Testis (tissue), 5 donors: ENCODE data around the gene NOXO1. TPM values are rescaled to one million over a fixed set of nuclear protein-coding genes. Genes with fewer than 3 reads are reported as not detected.
A peak's percentile ranks its signal among the peaks of the same experiment; 100 is the strongest.

Experiments used
- DNase-seq: peaks from one replicate; pipeline ENCODE4 v3.0.0-alpha.2; 2019
- H3K27ac ChIP-seq, 2 donors: fragments of 200-600 bp; sonication (generic); one replicate each; pipeline ENCODE4 v1.5.1; 2019
- H3K27me3 ChIP-seq: fragments of 200-600 bp; sonication (generic); one replicate; pipeline ENCODE4 v1.5.1; 2019
- H3K36me3 ChIP-seq: fragments of 200-600 bp; sonication (generic); one replicate; pipeline ENCODE4 v1.5.1; 2017; ENCODE audit warnings: low read depth; ENCODE audit errors: missing control alignments
- H3K4me1 ChIP-seq: fragments of 200-600 bp; sonication (generic); one replicate; pipeline ENCODE4 v1.5.1; 2019
- H3K4me3 ChIP-seq, 2 donors: fragments of 200-600 bp; sonication (generic); one replicate each; pipeline ENCODE4 v1.5.1; 2017 to 2019
- H3K9me3 ChIP-seq: fragments of 200-600 bp; sonication (generic); one replicate; pipeline ENCODE4 v1.5.1; 2017
- POLR2A ChIP-seq: fragments of 450-650 bp; IDR thresholded peaks from one replicate; pipeline ENCODE4 v1.6.1; 2017; ENCODE audit warnings: antibody characterized with exemption, mild to moderate bottlenecking, moderate library complexity
- WGBS, 2 donors: methylation state at CpG; one replicate each; pipeline ENCODE4 v1.1.5; 2018; 5-methylcytosine and 5-hydroxymethylcytosine counted together
- intact Hi-C: fragments of 100-400 bp; cut with DNase I; formaldehyde crosslinking; loops from one replicate; pipeline ENCODE4 v1.15.1; 2023; ENCODE audit warnings: low total_unique reads
- long read RNA-seq, 2 donors: transcript quantifications; one replicate each; lab custom pipeline, GENCODE V29; 2026
- polyA plus RNA-seq: library from polyadenylated mRNA; stranded (reverse); fragments of 350-450 nt; fragmentation: Illumina TruSeq; extraction: RNeasy Lipid Tissue Mini Kit (QIAGEN cat#74804); gene quantifications from one replicate; pipeline ENCODE4 v1.2.3, GENCODE V29; 2014; ENCODE audit warnings: low read depth, low replicate concordance; ENCODE audit not compliant: insufficient read depth
- total RNA-seq, 2 donors: library from RNA; depleted of rRNA; stranded (reverse); fragments of >200 nt; gene quantifications; one replicate each; pipeline ENCODE4 v1.2.3, GENCODE V29; 2016
- TF ChIP-seq, protein P1 (sequence below), 3 experiments: fragments of 450-650 bp in 2 of 3; fragments of 200-600 bp in 1 of 3; sonication (generic) in 1 of 3; IDR thresholded peaks; one replicate each; pipeline ENCODE4 v1.5.1; 2016 to 2019; ENCODE audit warnings: antibody characterized with exemption in 3 of 3, mild to moderate bottlenecking in 2 of 3, moderate library complexity in 1 of 3

The NOXO1 gene
- total RNA-seq: 1 to 10 TPM; 4.8 to 7.6 TPM
- 3.7 TPM for polyA plus RNA-seq
- long read RNA-seq, donor 1: 0 reads
- long read RNA-seq, donor 2: 0 reads

- Histone ChIP-seq H3K36me3 (no peaks in the 10 kb centered on the region), H3K27me3 (no peaks in the 10 kb centered on the region), H3K4me1 (peaks cover 15% of the 10 kb centered on the region), H3K4me3 (peak within 1 kb of the TSS in 1 of 2 donors; percentile 49), H3K27ac (no peak within 1 kb of the TSS), H3K9me3 (no peaks in the 10 kb centered on the region)
- intact Hi-C loops: no loop called here
- no peak for DNase-seq
- TF ChIP-seq, protein P1, sequence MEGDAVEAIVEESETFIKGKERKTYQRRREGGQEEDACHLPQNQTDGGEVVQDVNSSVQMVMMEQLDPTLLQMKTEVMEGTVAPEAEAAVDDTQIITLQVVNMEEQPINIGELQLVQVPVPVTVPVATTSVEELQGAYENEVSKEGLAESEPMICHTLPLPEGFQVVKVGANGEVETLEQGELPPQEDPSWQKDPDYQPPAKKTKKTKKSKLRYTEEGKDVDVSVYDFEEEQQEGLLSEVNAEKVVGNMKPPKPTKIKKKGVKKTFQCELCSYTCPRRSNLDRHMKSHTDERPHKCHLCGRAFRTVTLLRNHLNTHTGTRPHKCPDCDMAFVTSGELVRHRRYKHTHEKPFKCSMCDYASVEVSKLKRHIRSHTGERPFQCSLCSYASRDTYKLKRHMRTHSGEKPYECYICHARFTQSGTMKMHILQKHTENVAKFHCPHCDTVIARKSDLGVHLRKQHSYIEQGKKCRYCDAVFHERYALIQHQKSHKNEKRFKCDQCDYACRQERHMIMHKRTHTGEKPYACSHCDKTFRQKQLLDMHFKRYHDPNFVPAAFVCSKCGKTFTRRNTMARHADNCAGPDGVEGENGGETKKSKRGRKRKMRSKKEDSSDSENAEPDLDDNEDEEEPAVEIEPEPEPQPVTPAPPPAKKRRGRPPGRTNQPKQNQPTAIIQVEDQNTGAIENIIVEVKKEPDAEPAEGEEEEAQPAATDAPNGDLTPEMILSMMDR (IDR thresholded peaks at IDR 0.05): no peak
- TF ChIP-seq POLR2A: no peak
- 60 to 62% methylated on average over 6 of the region's 6 CpGs for WGBS, 2 donors
Observed at GRCh38 chr16:1981398-1981836, at the start of gene NOXO1. Gene NOXO1, minus strand, starts transcription at chr16:1981469. Its CDS starts 290 bp downstream, at chr16:1981179.

GRCh38 chr16:2030036-2030435 lies 48.8 kb upstream of the NOXO1 start:
- no peaks in the 10 kb centered on the region for H3K9me3 ChIP-seq
- no peak for TF ChIP-seq POLR2A
- TF ChIP-seq, protein P1 (IDR thresholded peaks at IDR 0.05): no peak
- no peak overlapping the region for H3K4me3 ChIP-seq
- peaks cover 30% of the 10 kb centered on the region for H3K4me1 ChIP-seq
- WGBS, 2 donors: 92 to 100% methylated on average over 1 to 11 of the region's 11 CpGs
- intact Hi-C loops: no loop called here
- H3K27me3 ChIP-seq: no peaks in the 10 kb centered on the region
- peak overlapping the region in 1 of 2 donors; percentile 36 for H3K27ac ChIP-seq
- DNase-seq: no peak
- no peaks in the 10 kb centered on the region for H3K36me3 ChIP-seq

DNA sequence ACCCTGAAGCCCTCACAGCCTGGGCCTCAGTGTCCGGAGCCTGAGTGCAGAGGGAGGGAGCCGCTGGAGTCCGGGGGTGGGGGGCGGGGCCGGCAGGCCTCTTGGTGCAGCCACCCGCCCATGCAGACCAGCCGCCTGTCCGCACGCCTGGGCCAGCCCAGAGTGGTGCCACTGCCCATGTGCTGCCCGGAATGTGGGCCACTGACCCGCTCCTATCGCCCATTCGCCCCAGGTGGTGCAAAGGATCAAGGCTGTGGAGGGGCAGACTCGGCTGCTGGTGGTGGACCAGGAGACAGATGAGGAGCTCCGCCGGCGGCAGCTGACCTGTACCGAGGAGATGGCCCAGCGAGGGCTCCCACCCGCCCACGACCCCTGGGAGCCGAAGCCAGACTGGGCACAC lies 48.1 kb upstream of the NOXO1 start:
- H3K36me3 ChIP-seq: no peaks in the 10 kb centered on the region
- H3K27ac ChIP-seq: peak overlapping the region in 1 of 2 donors; percentile 36
- DNase-seq: no peak
- peaks cover 25% of the 10 kb centered on the region for H3K4me1 ChIP-seq
- H3K27me3 ChIP-seq: no peaks in the 10 kb centered on the region
- 70 to 80% methylated on average over 1 to 22 of the region's 22 CpGs for WGBS, 2 donors
- no peak for TF ChIP-seq POLR2A
- TF ChIP-seq, protein P1 (IDR thresholded peaks at IDR 0.05): no peak
- intact Hi-C loops: loop anchor here (5.0 to 10.0 kb wide), 2 partner anchors 55 to 113 kb away; no protein-coding TSS in a partner anchor
- H3K9me3 ChIP-seq: no peaks in the 10 kb centered on the region
- H3K4me3 ChIP-seq: no peak overlapping the region

DNA sequence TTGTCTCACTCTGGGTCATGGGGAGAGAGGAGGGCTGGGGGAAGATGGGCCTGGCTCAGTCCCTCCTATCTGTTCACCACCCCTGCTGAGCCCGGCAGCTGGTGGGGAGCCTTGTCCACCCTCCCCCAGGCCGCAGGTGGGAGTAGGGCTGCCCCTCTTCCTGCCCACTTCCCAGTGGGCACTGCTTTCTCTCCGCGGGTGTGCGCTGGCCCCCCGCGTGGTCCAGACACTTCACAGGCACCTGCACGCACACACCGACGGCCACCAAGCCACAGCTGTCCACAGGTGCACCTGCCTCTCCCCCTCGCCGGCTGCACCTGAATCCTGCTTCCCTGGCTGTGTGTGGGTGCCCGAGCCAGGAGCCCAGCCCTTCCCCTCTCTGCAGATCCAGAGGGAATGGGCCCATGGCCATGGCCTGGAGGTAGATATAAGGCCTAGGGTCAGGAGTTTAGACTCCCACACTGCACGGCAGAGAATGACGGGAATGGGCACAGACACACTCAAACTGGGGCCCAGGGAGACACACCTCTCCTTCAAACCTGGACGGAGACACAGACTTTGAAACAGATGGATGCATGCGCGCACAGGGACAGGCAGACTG lies 47.5 kb upstream of the NOXO1 start:
- peak overlapping the region in 1 of 2 donors; percentile 64 for H3K27ac ChIP-seq
- H3K27me3 ChIP-seq: no peaks in the 10 kb centered on the region
- H3K36me3 ChIP-seq: no peaks in the 10 kb centered on the region
- 77 to 89% methylated on average over 18 of the region's 18 CpGs for WGBS, 2 donors
- peaks cover 27% of the 10 kb centered on the region for H3K4me1 ChIP-seq
- no peaks in the 10 kb centered on the region for H3K9me3 ChIP-seq
- no peak overlapping the region for H3K4me3 ChIP-seq
- no peak for TF ChIP-seq POLR2A
- TF ChIP-seq, protein P1 (IDR thresholded peaks at IDR 0.05): no peak
- DNase-seq: no peak
- intact Hi-C loops: loop anchor here (5.0 to 10.0 kb wide), 2 partner anchors 56 to 114 kb away; no protein-coding TSS in a partner anchor
